H1 (cell line): ENCODE measurements around the gene CPSF2. TPM values are rescaled to one million over a fixed set of nuclear protein-coding genes. Genes with fewer than 3 reads are reported as not detected.

Source experiments
- CTCF ChIP-seq, 3 experiments: IDR thresholded peaks; 1 replicate in 2 of 3; 2 replicates in 1 of 3; pipeline versions ENCODE4 v1.5.1 to v1.6.1; 2011; ENCODE audit warnings: low read length in 3 of 3, mild to moderate bottlenecking in 3 of 3, inconsistent platforms in 2 of 3, low read depth in 1 of 3, moderate library complexity in 1 of 3; ENCODE audit not compliant: insufficient read depth in 1 of 3; ENCODE audit errors: control extremely low read depth in 1 of 3
- EGR1 ChIP-seq: IDR thresholded peaks from 2 replicates; pipeline ENCODE4 v1.6.1; 2011; ENCODE audit warnings: low read depth, low read length, borderline replicate concordance
- GABPA ChIP-seq: IDR thresholded peaks from 2 replicates; pipeline ENCODE4 v1.6.1; 2011; ENCODE audit warnings: mild to moderate bottlenecking, low read length, moderate library complexity, borderline replicate concordance; ENCODE audit not compliant: insufficient read depth
- KDM5A ChIP-seq: fragments of 200-600 bp; IDR thresholded peaks from 2 replicates; pipeline ENCODE4 v1.7.1; 2012; ENCODE audit warnings: mild to moderate bottlenecking, low read length, inconsistent platforms, mixed read lengths
- POLR2A ChIP-seq, 2 experiments: IDR thresholded peaks; 1 replicate in 1 of 2; 2 replicates in 1 of 2; pipeline ENCODE4 v1.6.1; 2011; ENCODE audit warnings: low read depth in 2 of 2, low read length in 2 of 2, mild to moderate bottlenecking in 2 of 2; ENCODE audit errors: control extremely low read depth in 1 of 2
- SP1 ChIP-seq: IDR thresholded peaks from 2 replicates; pipeline ENCODE4 v1.6.1; 2011; ENCODE audit warnings: low read depth, low read length
- TAF7 ChIP-seq: optimal IDR thresholded peaks from 2 replicates; pipeline ENCODE3; 2011; ENCODE audit warnings: low read depth, mild to moderate bottlenecking, inconsistent platforms, low read length, moderate library complexity, borderline replicate concordance
- polyA plus RNA-seq, 7 experiments: library from polyadenylated mRNA; depleted of rRNA in 3 of 7; stranded (reverse) in 5 of 7; unstranded in 2 of 7; fragments of >200 nt in 5 of 7; fragments of 200-250 nt in 2 of 7; gene quantifications; 1 replicate in 5 of 7; 2 replicates in 1 of 7; 4 replicates in 1 of 7; pipeline versions ENCODE4 v1.2.1 to v1.2.3, GENCODE V29; 2011 to 2013; ENCODE audit warnings: missing spikeins in 2 of 7, mixed read lengths in 2 of 7
- total RNA-seq: library from RNA; stranded (reverse); fragmentation: NEBNext Ultra II Directional; extraction: Animal tissue kit (Norgen Biotek cat#: 25700); gene quantifications from 2 replicates; pipeline ENCODE4 v1.2.1, GENCODE V29; 2021

Gene CPSF2
- total and polyA plus RNA-seq, 2 of the 8 experiments (the other 6 are each of a cell fraction or from before 2014, with no cell fraction given), result 11.3 to 130 TPM

- TF ChIP-seq CTCF (IDR thresholded peaks at IDR 0.05; ENCODE audit: control extremely low read depth in 1 of 3, insufficient read depth in 1 of 3, low read depth in 1 of 3, low read length in 3 of 3), result no peak
- TF ChIP-seq TAF7, result no peak
- TF ChIP-seq POLR2A (IDR thresholded peaks at IDR 0.05; ENCODE audit: control extremely low read depth in 1 of 2, low read depth in 2 of 2, low read length in 2 of 2), result no peak
- no peak for TF ChIP-seq KDM5A
- TF ChIP-seq GABPA, result no peak
- TF ChIP-seq SP1, result no peak
- no peak for TF ChIP-seq EGR1
Observed at GRCh38 chr14:92173668-92174067, 51.9 kb downstream of the CPSF2 start (continued).
